OCI-LY1 (cell line): ENCODE data around the gene CRKL.

Experiments used
- H2AFZ ChIP-seq: fragments of 200-600 bp; sonication (generic), shearing (Covaris generic); 2 replicates; pipeline ENCODE4 v1.6.0; 2014; ENCODE audit warnings: antibody characterized with exemption, mild to moderate bottlenecking, low read length
- H3F3A ChIP-seq: fragments of 200-600 bp; sonication (generic), shearing (Covaris generic); 2 replicates; pipeline ENCODE4 v1.6.0; 2014; ENCODE audit warnings: mild to moderate bottlenecking, antibody characterized with exemption, low read length, moderate library complexity; ENCODE audit not compliant: insufficient read depth
- H3K27ac ChIP-seq: fragments of 200-600 bp; sonication (generic); 2 replicates; pipeline ENCODE4 v1.5.1; 2014; ENCODE audit warnings: low read length, mixed run types, mild to moderate bottlenecking, low read depth; ENCODE audit not compliant: poor library complexity, severe bottlenecking
- H3K27me3 ChIP-seq: fragments of 200-600 bp; sonication (generic); 2 replicates; pipeline ENCODE4 v1.6.0; 2014; ENCODE audit warnings: antibody characterized with exemption, mild to moderate bottlenecking, low read length, moderate library complexity; ENCODE audit not compliant: insufficient read depth
- H3K36me3 ChIP-seq: fragments of 200-600 bp; sonication (generic); 2 replicates; pipeline ENCODE4 v1.6.1; 2014; ENCODE audit warnings: mild to moderate bottlenecking, antibody characterized with exemption, low read length, moderate library complexity, mixed read lengths; ENCODE audit not compliant: insufficient read depth
- H3K4me1 ChIP-seq: fragments of 200-600 bp; sonication (generic); 2 replicates; pipeline ENCODE4 v1.5.1; 2014; ENCODE audit warnings: mild to moderate bottlenecking, low read length, moderate library complexity; ENCODE audit not compliant: insufficient read depth, severe bottlenecking
- H3K4me2 ChIP-seq: fragments of 200-600 bp; sonication (generic), shearing (Covaris generic); 2 replicates; pipeline ENCODE4 v1.6.1; 2014; ENCODE audit warnings: low read length
- H3K4me3 ChIP-seq: fragments of 200-600 bp; sonication (generic); 2 replicates; pipeline ENCODE4 v1.5.1; 2014; ENCODE audit warnings: low read length, low read depth, mild to moderate bottlenecking, mixed read lengths; ENCODE audit not compliant: poor library complexity, severe bottlenecking
- H3K79me2 ChIP-seq: fragments of 200-600 bp; shearing (Covaris generic); 2 replicates; pipeline ENCODE4 v1.6.1; 2016; ENCODE audit warnings: mixed run types, low read length, mixed read lengths; ENCODE audit not compliant: insufficient read depth
- H3K9ac ChIP-seq: fragments of 200-600 bp; sonication (generic), shearing (Covaris generic); 2 replicates; pipeline ENCODE4 v1.6.1; 2014; ENCODE audit warnings: mild to moderate bottlenecking, low read length, mixed read lengths
- H3K9me2 ChIP-seq: fragments of 200-600 bp; sonication (generic), shearing (Covaris generic); 2 replicates; pipeline ENCODE4 v1.6.1; 2014; ENCODE audit warnings: low read depth, mild to moderate bottlenecking, low read length, mixed read lengths
- H3K9me3 ChIP-seq: fragments of 200-600 bp; shearing (Covaris generic); 2 replicates; pipeline ENCODE4 v1.6.1; 2014; ENCODE audit warnings: low read length, mixed read lengths
- H4K20me1 ChIP-seq: fragments of 200-600 bp; sonication (generic), shearing (Covaris generic); 2 replicates; pipeline ENCODE4 v1.6.0; 2016; ENCODE audit warnings: mild to moderate bottlenecking, low read length; ENCODE audit not compliant: insufficient read depth
- EZH2 ChIP-seq: fragments of 200-600 bp; sonication (generic), shearing (Covaris generic); IDR thresholded peaks from 2 replicates; pipeline ENCODE4 v1.8.0; 2017; ENCODE audit warnings: borderline replicate concordance, mixed run types, mild to moderate bottlenecking, antibody characterized with exemption, low read length, moderate library complexity, mixed read lengths
- TF ChIP-seq, protein P1 (sequence below): fragments of 200-600 bp; sonication (generic), shearing (Covaris generic); IDR thresholded peaks from 2 replicates; pipeline ENCODE4 v1.5.1; 2017; ENCODE audit warnings: mild to moderate bottlenecking, antibody characterized with exemption, low read length, moderate library complexity, mixed read lengths

CRKL gene

DNA sequence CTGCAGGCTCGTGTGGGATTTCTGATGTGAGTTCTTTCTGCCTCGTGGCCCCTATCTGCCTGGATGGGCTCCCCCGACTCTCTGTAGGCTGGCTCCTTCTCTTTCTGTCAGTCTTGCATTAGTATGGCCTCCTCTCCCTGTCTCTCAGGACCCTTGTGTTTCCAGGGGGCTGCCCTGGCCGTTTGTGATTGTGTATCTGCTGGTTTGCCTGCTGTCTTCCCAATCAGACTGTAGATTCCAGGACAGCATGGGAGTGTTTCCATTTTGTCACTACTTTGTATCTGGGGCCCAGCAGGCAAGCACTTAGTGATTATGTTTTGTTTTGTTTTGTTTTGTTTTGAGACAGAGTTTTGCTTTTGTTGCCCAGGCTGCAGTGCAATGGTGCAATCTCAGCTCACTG, 32.8 kb upstream of the CRKL start:
- Histone ChIP-seq H3K4me2 (no peak overlapping the region), H3K27ac (no peak overlapping the region), H3K79me2 (no peaks in the 10 kb centered on the region), H3K9me3 (no peaks in the 10 kb centered on the region), H3F3A (no peaks in the 10 kb centered on the region), H3K4me3 (no peak overlapping the region), H3K9me2 (no peaks in the 10 kb centered on the region), H4K20me1 (no peaks in the 10 kb centered on the region), H3K36me3 (peaks cover 51% of the 10 kb centered on the region), H3K9ac (no peak overlapping the region), H3K27me3 (no peaks in the 10 kb centered on the region), H2AFZ (no peak overlapping the region), H3K4me1 (no peaks in the 10 kb centered on the region)
- TF ChIP-seq EZH2 = no peak
- TF ChIP-seq, protein P1, sequence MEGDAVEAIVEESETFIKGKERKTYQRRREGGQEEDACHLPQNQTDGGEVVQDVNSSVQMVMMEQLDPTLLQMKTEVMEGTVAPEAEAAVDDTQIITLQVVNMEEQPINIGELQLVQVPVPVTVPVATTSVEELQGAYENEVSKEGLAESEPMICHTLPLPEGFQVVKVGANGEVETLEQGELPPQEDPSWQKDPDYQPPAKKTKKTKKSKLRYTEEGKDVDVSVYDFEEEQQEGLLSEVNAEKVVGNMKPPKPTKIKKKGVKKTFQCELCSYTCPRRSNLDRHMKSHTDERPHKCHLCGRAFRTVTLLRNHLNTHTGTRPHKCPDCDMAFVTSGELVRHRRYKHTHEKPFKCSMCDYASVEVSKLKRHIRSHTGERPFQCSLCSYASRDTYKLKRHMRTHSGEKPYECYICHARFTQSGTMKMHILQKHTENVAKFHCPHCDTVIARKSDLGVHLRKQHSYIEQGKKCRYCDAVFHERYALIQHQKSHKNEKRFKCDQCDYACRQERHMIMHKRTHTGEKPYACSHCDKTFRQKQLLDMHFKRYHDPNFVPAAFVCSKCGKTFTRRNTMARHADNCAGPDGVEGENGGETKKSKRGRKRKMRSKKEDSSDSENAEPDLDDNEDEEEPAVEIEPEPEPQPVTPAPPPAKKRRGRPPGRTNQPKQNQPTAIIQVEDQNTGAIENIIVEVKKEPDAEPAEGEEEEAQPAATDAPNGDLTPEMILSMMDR = no peak

DNA sequence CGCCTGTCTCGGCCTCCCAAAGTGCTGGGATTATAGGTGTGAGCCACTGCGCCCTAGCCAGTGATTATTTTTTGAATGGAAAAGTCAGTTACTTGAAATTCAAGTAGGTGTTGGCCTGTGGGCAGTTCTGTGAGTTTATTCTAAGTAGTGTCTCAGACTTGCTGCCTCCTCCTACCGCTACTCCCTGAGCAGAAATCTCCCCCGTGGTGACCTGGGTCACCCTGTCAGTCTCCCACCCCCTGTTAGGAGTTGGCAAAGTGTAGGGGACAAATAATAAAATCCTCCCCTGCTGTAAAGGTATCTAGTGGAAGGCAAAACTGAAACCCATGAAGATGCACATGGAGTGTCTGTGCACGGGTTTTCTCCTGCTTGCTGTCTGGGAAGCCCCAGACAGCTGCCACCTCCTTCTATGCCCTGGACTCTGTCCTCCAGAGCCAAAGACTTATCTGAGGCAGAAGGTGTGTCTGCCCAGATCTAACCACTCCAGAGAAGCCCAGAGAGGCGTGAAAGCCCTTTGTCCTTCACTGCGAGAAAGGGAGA, 32.1 kb upstream of the CRKL start:
- Histone ChIP-seq H3K27ac (no peak overlapping the region), H3K27me3 (no peaks in the 10 kb centered on the region), H3K4me3 (no peak overlapping the region), H3K4me2 (no peak overlapping the region), H3K9me3 (no peaks in the 10 kb centered on the region), H3K9me2 (no peaks in the 10 kb centered on the region), H3F3A (no peaks in the 10 kb centered on the region), H3K4me1 (no peaks in the 10 kb centered on the region), H3K36me3 (peaks cover 57% of the 10 kb centered on the region), H3K79me2 (no peaks in the 10 kb centered on the region), H4K20me1 (no peaks in the 10 kb centered on the region), H2AFZ (no peak overlapping the region), H3K9ac (no peak overlapping the region)
- TF ChIP-seq, protein P1 = no peak
- TF ChIP-seq EZH2 = no peak

DNA sequence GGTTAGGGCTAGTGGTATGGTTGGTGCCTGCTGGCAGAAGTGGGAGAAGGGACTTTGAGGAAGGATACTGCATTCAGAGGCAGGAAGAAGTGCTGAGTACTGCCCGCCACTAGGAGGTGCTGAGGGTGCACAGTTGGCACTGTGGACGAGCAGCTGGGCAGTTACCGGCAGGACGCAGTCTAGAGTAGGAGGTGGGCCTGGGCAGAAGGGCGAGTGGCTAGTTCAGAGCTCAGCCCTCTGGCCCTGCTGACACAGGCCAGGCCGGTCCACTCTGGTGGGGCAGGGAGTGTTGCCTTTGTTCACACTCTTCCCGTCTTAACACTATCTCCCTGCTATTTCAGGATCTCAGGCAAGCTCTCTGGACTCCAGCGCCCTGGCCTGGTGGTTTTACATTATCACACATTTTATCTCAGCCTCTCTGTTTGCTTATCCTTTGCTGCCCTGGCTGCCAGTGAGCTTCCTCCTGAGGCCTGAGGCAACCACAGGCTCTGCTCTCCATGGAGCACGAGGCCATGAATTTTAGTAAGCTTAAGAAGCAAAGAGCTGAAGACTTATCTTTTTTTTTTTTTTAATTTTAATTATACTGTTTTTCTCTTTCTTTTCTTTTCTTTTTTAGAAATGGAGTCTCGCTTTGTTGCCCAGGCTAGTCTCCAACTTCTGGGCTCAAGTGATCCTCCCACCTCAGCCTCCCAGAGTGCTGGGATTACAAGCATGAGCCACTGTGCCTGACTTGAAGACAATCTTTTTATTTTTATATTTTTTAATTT, 31.5 kb upstream of the CRKL start:
- peaks cover 56% of the 10 kb centered on the region for H3K36me3 ChIP-seq
- no peak overlapping the region for H3K4me3 ChIP-seq
- H3K4me1 ChIP-seq = no peaks in the 10 kb centered on the region
- no peaks in the 10 kb centered on the region for H3K79me2 ChIP-seq
- no peak overlapping the region for H3K27ac ChIP-seq
- TF ChIP-seq, protein P1 = peak; percentile 93
- TF ChIP-seq EZH2 = no peak
- no peak overlapping the region for H3K4me2 ChIP-seq
- H3K9me3 ChIP-seq = no peaks in the 10 kb centered on the region
- no peaks in the 10 kb centered on the region for H3K9me2 ChIP-seq
- H2AFZ ChIP-seq = no peak overlapping the region
- H3K27me3 ChIP-seq = no peaks in the 10 kb centered on the region
- H4K20me1 ChIP-seq = no peaks in the 10 kb centered on the region
- no peaks in the 10 kb centered on the region for H3F3A ChIP-seq
- H3K9ac ChIP-seq = no peak overlapping the region
